T-helper 1 cell treated with Interleukin-12 subunit alpha and Interleukin-12 subunit beta and Interleukin-4 antibody, amounts not matched to agents 30 μg/mL and 1 μg/mL, for 36 hours (primary cell): ENCODE results near the gene SNCA.

Experiments used
- H3K27ac Mint-ChIP-seq: one replicate; pipeline ENCODE4 v1.8.0; 2021; ENCODE audit warnings: mild to moderate bottlenecking, mixed read lengths
- H3K27me3 Mint-ChIP-seq: one replicate; pipeline ENCODE4 v1.8.0; 2021; ENCODE audit warnings: low read depth, mixed read lengths
- H3K36me3 Mint-ChIP-seq: one replicate; pipeline ENCODE4 v1.8.0; 2021; ENCODE audit warnings: low read depth, mixed read lengths
- H3K4me1 Mint-ChIP-seq: one replicate; pipeline ENCODE4 v1.8.0; 2021; ENCODE audit warnings: low read depth, mixed read lengths
- H3K4me3 Mint-ChIP-seq: one replicate; pipeline ENCODE4 v1.8.0; 2021; ENCODE audit warnings: mild to moderate bottlenecking, moderate library complexity, mixed read lengths
- H3K9me3 Mint-ChIP-seq: one replicate; pipeline ENCODE4 v1.8.0; 2021; ENCODE audit warnings: mixed read lengths

The SNCA gene

DNA sequence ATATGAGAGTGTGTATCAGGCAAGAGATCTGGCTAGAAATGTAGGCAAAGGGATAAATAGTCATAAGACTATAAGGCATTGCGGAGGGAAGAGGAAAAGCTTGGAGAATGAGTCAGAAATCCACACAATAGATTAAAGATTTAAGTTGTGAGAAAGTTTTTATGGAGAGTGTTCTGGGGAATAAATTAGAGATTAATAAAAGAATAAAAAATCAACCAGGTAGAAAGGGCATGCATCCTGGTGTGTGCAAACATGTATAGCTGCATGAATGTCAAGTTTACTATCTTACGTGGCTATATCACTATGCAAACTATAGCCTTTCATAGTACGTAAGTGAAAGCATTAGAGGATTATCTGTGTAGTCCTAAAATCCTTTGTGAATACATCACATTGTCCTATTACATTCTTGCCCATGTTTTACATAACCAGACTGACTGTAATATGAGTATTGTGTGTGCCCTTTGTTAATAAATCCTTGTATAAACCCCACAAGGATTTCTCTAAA, 36.9 kb downstream of the SNCA start:
- no peak overlapping the region for H3K27ac Mint-ChIP-seq
- H3K4me1 Mint-ChIP-seq = no peaks in the 10 kb centered on the region
- peaks cover 4% of the 10 kb centered on the region for H3K27me3 Mint-ChIP-seq
- H3K9me3 Mint-ChIP-seq = no peaks in the 10 kb centered on the region
- no peaks in the 10 kb centered on the region for H3K36me3 Mint-ChIP-seq
- H3K4me3 Mint-ChIP-seq = no peak overlapping the region

DNA sequence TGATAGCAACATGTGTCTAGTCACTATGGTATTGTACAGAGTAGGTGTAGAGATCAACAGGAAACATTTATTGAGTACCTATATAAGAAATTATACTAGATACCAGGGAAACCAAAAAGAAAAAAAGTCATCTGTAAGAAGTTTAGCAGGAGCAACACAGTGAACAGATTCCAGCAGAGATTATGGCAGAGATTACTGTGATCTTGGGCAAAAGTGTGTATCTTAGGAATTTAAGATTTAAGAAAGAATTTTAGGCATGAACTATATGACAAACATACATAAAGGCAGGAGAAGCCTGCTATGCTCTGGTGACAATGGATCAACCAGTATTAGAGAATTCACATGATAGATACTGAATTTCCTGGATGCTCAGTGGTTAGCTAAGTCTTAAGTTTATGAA, 37.9 kb downstream of the SNCA start:
- Mint-ChIP-seq H3K4me1 (no peaks in the 10 kb centered on the region), H3K36me3 (no peaks in the 10 kb centered on the region), H3K4me3 (no peak overlapping the region), H3K9me3 (no peaks in the 10 kb centered on the region), H3K27me3 (peaks cover 4% of the 10 kb centered on the region), H3K27ac (no peak overlapping the region)

DNA sequence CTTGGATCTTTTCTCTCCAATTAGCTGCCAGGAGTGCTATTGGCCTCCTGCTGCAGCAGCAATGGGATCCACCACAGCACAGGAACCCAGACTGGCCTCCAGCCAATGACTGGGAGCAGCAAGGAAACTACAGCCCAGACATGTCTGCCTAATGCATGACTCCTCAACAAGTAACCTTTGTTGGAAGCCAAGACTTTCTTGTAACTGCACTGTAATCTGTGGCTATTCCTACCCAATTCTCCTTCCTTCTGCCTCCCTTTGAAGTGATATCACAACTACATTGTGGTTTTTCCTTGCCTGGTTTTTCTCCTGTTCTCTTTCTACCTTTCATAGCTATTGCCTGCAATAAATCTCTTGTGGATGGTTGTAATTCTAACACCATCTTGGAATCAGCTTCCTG, 39.8 kb downstream of the SNCA start:
- Mint-ChIP-seq H3K4me1 (no peaks in the 10 kb centered on the region), H3K27ac (no peak overlapping the region), H3K4me3 (no peak overlapping the region), H3K27me3 (peaks cover 4% of the 10 kb centered on the region), H3K36me3 (no peaks in the 10 kb centered on the region), H3K9me3 (no peaks in the 10 kb centered on the region)

DNA sequence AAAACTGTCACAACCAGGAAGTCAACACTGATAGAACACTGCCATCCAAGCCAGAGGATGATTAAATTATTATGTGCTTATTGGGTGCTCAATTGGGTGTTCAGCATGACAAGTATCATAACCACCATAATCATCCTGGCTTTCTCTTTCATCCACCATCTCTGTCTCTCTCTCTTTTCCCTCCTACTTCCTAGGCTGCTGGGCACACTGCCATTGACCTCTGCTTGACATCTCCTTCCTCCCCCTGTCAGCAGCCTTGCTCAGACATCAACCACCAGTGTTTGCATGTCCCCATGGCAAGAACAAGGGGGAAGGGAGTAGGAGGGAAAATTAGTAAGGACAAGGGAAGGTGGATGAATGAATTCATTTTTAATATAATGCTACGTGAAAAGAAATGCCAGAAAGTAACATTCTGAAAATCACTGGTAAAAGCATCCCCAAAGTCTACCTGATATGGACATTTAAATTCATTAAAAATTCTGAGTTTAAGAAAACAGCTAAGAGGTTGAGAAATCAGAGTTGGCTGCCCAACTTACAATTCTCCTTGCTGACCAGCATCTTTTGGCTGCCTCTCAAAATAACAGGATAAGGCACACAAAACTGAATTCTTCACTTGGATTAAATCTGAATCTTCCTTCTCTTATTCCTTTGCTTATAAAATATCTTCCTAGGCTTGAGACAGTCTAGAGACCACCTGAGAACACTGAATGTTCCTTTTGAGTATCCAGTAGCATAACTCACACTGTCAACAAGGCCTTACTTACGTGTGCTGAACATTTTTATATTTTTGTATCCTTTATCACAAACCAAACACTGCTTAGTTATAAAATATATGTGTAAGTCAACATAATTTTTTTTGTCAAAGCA, 48.5 kb downstream of the SNCA start:
- Mint-ChIP-seq H3K27ac (no peak overlapping the region), H3K4me1 (no peaks in the 10 kb centered on the region), H3K4me3 (no peak overlapping the region), H3K36me3 (no peaks in the 10 kb centered on the region), H3K9me3 (no peaks in the 10 kb centered on the region), H3K27me3 (peaks cover 9% of the 10 kb centered on the region)

DNA sequence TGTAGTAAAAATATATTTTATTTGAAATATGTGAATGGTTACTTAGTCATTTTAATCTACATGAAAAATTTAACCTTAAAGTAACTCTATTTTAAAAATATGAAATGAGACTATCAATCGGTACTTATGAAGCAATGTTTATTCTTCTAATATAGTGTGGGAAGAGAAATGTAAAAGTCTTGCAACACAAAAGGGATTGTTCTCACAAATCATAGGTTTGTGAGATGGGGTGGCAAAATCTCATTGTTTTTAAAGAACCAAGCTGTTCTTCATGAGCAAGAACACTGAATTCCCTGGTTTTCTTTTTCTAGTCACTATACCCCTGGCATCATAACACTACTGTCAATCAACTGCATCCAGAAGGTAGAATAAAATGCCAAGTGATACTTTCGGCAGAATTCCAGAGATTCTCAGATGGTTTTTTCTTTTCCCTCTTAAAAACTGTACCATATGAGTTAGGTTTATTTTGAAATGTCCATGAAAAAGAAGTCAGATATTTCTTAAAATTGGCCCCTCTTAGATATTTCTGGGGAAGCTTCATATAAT, 52.2 kb downstream of the SNCA start:
- no peaks in the 10 kb centered on the region for H3K9me3 Mint-ChIP-seq
- H3K27ac Mint-ChIP-seq = no peak overlapping the region
- peaks cover 10% of the 10 kb centered on the region for H3K27me3 Mint-ChIP-seq

DNA sequence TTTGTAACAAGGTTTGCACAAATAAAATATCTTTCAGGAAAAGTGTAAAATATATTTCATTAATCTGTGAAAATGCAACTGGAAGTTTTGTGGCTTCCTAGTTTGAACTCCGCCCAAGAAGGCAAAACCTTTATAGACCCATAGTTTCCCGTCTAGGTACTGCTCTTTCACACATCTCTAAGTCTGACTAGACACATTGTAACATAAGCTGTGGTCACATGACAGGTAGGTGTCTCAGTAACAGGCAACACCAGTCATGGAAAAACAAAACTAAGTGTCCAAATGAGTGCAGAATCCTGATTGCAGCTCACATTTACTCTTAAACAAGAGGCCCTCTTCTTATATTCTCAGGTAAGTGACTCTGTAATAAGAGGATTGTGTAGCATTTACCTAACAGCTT, 55.6 kb downstream of the SNCA start:
- H3K4me1 Mint-ChIP-seq = no peaks in the 10 kb centered on the region
- no peaks in the 10 kb centered on the region for H3K9me3 Mint-ChIP-seq
- peaks cover 10% of the 10 kb centered on the region for H3K27me3 Mint-ChIP-seq
- H3K4me3 Mint-ChIP-seq = no peak overlapping the region
- no peaks in the 10 kb centered on the region for H3K36me3 Mint-ChIP-seq
- no peak overlapping the region for H3K27ac Mint-ChIP-seq

More for the DNA sequence above, 52.2 kb downstream of the SNCA start:
- H3K4me1 Mint-ChIP-seq = no peaks in the 10 kb centered on the region
- no peaks in the 10 kb centered on the region for H3K36me3 Mint-ChIP-seq
- no peak overlapping the region for H3K4me3 Mint-ChIP-seq

DNA sequence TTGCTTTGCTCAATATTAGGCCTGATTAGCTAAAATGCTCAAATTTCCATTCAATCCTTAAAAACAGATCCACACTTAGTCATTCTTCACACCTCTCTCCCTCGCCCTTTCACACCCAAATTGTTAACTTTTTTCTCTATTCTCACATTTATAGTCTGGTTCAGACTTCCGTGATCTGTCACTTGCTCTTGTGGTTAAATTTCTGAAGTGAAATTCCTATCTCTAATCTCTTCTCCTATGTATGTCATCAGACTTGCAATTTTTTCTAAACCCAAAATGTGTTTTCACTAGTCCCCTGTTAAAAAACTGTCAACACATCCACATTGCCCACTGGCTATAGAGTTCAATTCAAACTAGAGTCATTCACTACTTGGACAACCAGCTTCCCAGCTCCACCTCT, 63.2 kb downstream of the SNCA start:
- Mint-ChIP-seq H3K4me1 (no peaks in the 10 kb centered on the region), H3K9me3 (no peaks in the 10 kb centered on the region), H3K36me3 (no peaks in the 10 kb centered on the region), H3K4me3 (no peak overlapping the region), H3K27me3 (peaks cover 4% of the 10 kb centered on the region), H3K27ac (no peak overlapping the region)

DNA sequence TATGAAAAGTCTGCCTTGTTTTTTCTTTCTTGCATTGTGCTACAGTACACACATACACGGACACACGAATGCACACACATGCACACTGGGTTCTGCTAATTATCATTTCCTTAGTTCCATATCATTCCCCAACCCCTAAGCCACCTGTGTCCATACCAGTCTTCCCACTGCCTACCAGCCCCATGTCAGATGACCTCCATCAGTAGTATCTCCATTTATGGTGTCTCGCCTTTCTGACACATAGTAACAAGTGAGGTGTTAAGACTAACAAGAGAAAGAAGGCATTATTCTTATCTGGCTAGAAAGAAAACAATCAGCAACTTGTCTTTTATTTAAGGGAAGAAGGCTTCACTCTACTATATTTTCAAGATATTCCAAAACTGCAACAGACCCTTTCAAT, 67.1 kb downstream of the SNCA start:
- Mint-ChIP-seq H3K4me1 (no peaks in the 10 kb centered on the region), H3K27ac (no peak overlapping the region), H3K27me3 (peaks cover 4% of the 10 kb centered on the region), H3K9me3 (no peaks in the 10 kb centered on the region), H3K36me3 (no peaks in the 10 kb centered on the region), H3K4me3 (no peak overlapping the region)

DNA sequence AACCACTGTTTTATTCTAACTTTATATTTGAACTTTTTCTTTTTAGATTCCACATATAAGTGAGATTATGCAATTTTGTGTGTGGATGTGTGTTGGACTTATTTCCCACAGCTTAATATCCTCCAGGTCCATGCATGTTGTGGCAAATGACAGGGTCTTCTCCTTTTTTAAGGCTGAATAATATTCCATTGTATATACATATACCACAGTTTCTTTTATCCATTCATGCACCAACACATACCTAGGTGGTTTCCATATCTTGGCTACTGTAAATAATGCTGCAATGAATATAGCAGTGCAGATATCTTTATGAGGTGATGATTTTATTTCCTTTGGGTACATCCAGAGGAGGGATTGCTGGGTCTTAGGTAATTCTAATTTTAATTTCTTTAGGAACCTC, 69.0 kb downstream of the SNCA start:
- Mint-ChIP-seq H3K4me3 (no peak overlapping the region), H3K4me1 (no peaks in the 10 kb centered on the region), H3K27ac (no peak overlapping the region), H3K9me3 (no peaks in the 10 kb centered on the region), H3K27me3 (peaks cover 4% of the 10 kb centered on the region), H3K36me3 (no peaks in the 10 kb centered on the region)

DNA sequence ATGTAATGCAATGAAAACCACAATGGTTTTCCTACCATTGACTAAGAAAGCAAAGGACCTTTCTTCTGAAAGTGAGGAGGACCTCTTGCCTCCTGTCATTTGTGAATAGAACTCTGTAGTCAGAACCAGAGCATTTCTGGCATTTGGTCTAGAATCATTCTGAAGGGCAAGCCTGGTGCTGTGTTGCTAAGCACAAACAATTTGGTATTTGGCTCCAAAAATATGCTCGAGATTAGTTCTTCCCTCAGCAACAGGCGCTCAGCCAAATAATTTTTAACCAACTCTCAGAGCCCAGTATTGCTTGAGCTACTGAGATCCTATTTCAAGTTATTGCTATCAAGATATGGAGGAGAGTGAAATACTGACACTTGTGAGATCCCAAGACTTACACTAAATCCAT, 71.0 kb downstream of the SNCA start:
- H3K27me3 Mint-ChIP-seq = peaks cover 4% of the 10 kb centered on the region
- no peak overlapping the region for H3K27ac Mint-ChIP-seq
- H3K4me1 Mint-ChIP-seq = no peaks in the 10 kb centered on the region

DNA sequence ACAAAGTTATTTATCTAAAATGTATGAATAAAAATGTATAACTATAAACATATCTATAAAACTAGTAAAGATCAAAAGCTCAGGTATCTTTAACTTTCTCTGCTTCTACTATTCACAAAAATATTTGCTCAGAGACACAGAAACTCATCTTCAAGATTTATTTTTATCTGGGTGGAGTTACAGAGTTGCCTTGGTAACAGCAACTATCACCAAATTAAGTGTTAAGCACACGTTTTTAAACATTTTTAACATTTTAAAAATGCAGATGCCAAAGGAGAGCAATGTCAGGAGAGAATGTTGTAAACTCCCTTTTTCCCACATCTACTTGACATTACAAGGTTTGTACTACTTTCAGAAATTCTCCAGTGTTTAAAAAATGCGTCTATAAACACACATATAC, 71.4 kb downstream of the SNCA start:
- Mint-ChIP-seq H3K27ac (no peak overlapping the region), H3K4me1 (no peaks in the 10 kb centered on the region), H3K4me3 (no peak overlapping the region), H3K36me3 (no peaks in the 10 kb centered on the region), H3K27me3 (peaks cover 4% of the 10 kb centered on the region), H3K9me3 (no peaks in the 10 kb centered on the region)

More for the DNA sequence above, 71.0 kb downstream of the SNCA start:
- Mint-ChIP-seq H3K36me3 (no peaks in the 10 kb centered on the region), H3K9me3 (no peaks in the 10 kb centered on the region), H3K4me3 (no peak overlapping the region)

DNA sequence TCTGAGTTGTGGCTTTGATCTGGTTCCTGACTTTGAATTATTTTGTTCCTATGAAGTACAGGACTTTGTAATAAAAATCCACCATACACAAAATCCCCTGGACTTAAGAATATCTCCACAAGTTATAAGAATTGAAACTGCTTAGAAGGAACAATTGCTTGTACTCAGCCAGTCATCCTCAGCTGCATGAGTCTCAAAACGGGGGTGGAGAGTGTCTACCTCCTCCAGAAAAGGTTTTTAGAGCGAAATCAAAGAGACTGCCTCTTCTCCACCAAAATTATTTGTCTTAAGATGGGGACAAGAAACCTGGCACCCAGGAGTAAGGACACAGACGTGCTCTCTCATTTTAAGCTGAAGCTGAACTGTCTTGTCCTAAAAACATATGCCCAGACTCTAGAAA, 74.7 kb downstream of the SNCA start:
- Mint-ChIP-seq H3K4me1 (no peaks in the 10 kb centered on the region), H3K9me3 (no peaks in the 10 kb centered on the region), H3K4me3 (no peak overlapping the region), H3K27ac (no peak overlapping the region), H3K36me3 (no peaks in the 10 kb centered on the region), H3K27me3 (peaks cover 1% of the 10 kb centered on the region)

DNA sequence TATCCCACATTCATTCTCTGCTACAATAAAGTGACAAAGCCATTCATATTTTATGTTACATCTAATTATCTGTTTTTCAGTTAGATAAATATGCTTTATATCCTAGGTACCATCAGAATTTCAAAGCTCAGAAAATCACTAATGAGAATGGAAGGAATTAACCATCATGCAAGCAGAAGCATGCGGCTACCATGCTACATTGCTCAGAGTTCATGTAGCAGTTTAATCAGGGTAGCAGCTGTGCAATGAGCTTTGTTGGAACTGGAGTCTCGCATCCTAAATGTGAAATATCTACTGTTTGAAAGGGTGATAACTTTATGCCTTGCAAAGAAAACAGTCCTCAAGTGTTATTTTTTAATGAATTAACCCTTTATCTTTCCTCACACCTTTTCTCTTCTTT, 77.5 kb downstream of the SNCA start:
- no peak overlapping the region for H3K4me3 Mint-ChIP-seq
- H3K4me1 Mint-ChIP-seq = no peaks in the 10 kb centered on the region
- H3K9me3 Mint-ChIP-seq = no peaks in the 10 kb centered on the region
- no peaks in the 10 kb centered on the region for H3K27me3 Mint-ChIP-seq
- H3K36me3 Mint-ChIP-seq = no peaks in the 10 kb centered on the region
- H3K27ac Mint-ChIP-seq = no peak overlapping the region

DNA sequence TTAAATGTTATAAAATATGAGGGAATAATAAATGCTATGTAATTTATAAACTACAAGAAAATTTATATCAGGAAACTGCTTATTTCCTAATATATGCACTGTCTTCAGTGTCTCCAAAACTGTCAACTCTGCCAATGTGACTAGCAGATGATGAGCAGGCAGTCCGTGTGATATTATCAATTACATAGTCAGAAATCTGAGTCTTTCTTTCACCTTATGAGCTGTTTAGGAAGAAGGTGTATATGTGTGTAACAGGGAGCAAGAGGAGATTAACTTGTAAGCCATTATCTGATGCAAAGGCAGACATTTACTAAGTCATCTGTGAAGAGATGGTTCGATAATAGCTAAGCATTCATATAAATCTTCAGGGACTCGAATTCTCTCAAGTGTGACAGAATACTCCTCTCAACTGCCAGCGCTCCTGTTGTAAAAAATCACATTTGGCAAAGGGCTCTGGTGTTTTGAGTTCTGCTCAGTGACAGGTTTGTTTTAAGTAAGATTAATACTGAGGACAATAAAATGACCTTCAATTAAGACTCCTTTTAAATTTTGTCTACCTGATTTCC, 79.7 kb downstream of the SNCA start:
- no peak overlapping the region for H3K27ac Mint-ChIP-seq
- no peaks in the 10 kb centered on the region for H3K36me3 Mint-ChIP-seq
- no peaks in the 10 kb centered on the region for H3K4me1 Mint-ChIP-seq
- no peaks in the 10 kb centered on the region for H3K9me3 Mint-ChIP-seq
- H3K27me3 Mint-ChIP-seq = no peaks in the 10 kb centered on the region
- H3K4me3 Mint-ChIP-seq = no peak overlapping the region

DNA sequence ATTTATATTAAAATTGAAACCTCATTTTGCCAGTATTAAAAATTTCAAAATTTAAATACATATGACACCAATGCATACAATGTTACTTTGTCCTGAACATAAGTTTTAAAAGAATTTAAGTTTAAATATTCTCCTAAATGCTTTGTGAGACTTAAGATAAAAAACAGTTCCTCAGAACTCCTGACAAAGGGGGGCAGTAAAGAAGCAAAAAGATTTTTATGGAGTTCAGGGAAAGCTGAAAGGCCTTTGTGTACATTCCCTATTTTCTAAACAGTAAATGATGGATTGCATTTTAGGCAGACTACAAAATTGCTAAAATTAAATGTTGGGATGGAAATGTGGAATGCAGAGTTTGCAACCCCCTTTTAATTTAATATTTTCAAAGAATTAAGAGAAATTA, 81.7 kb downstream of the SNCA start:
- H3K4me1 Mint-ChIP-seq = no peaks in the 10 kb centered on the region
- H3K27me3 Mint-ChIP-seq = no peaks in the 10 kb centered on the region
- no peak overlapping the region for H3K27ac Mint-ChIP-seq
- H3K4me3 Mint-ChIP-seq = no peak overlapping the region
- H3K9me3 Mint-ChIP-seq = no peaks in the 10 kb centered on the region
- H3K36me3 Mint-ChIP-seq = no peaks in the 10 kb centered on the region
